ENCODE measurements around the gene MGLL.

Gene MGLL

DNA sequence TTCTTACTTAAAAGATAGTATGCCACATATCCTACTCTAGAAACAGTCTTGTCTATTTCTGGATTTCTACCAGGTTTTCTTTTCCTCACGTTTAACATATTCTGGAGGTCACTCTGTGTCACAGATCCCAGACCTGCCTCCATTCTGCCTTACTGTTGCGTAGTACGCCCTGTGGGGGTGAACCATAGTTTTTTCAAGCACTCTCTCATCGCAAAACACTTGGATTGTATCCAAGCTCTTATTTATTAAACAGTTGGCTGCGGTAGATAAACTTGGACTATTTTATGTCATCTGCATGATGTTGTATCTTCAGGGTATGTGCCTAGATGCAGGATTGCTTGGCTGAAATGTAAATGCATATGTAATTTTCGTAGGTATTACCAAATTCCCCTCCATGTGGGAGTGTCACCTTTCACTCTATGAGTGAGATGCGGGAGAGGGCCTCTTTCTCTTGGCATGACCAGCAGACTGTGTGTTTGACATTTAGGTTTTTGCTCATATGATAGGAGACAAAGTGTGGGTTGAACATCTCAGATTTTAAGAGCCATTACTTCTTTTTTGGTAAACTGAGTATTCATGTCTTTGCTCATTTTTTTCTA lies 93.8 kb downstream of the MGLL start:
- H3K27me3 Mint-ChIP-seq, result peaks cover 4% of the 10 kb centered on the region
- peaks cover 1% of the 10 kb centered on the region for H3K4me1 Mint-ChIP-seq
- H3K36me3 Mint-ChIP-seq (ENCODE audit: low read depth), result no peaks in the 10 kb centered on the region
- no peak for DNase-seq
- no peak overlapping the region for H3K4me3 Mint-ChIP-seq
- no peak overlapping the region for H3K27ac Mint-ChIP-seq
- ATAC-seq, result no peak
- no peaks in the 10 kb centered on the region for H3K9me3 Mint-ChIP-seq

- Mint-ChIP-seq H3K9me3 (no peaks in the 10 kb centered on the region), H3K36me3 (ENCODE audit: low read depth) (no peaks in the 10 kb centered on the region), H3K27me3 (no peaks in the 10 kb centered on the region), H3K27ac (no peak overlapping the region), H3K4me1 (no peaks in the 10 kb centered on the region), H3K4me3 (no peak overlapping the region)
- DNase-seq (no peak), ATAC-seq (no peak)
These were observed 95.4 kb downstream of the MGLL start for GRCh38 chr3:127726894-127727293.

- Mint-ChIP-seq H3K27ac (no peak overlapping the region), H3K27me3 (peaks cover 1% of the 10 kb centered on the region), H3K36me3 (ENCODE audit: low read depth) (no peaks in the 10 kb centered on the region), H3K4me1 (no peaks in the 10 kb centered on the region), H3K4me3 (no peak overlapping the region), H3K9me3 (no peaks in the 10 kb centered on the region)
- ATAC-seq (no peak), DNase-seq (no peak)
These were observed 99.2 kb downstream of the MGLL start for GRCh38 chr3:127723011-127723567.

GRCh38 chr3:127722091-127722784 lies 100.1 kb downstream of the MGLL start:
- Mint-ChIP-seq H3K4me1 (no peaks in the 10 kb centered on the region), H3K9me3 (no peaks in the 10 kb centered on the region), H3K4me3 (no peak overlapping the region), H3K27me3 (peaks cover 1% of the 10 kb centered on the region), H3K27ac (no peak overlapping the region), H3K36me3 (ENCODE audit: low read depth) (no peaks in the 10 kb centered on the region)
- ATAC-seq (no peak), DNase-seq (no peak)

GRCh38 chr3:127720985-127721935 lies 101.1 kb downstream of the MGLL start:
- Mint-ChIP-seq H3K36me3 (ENCODE audit: low read depth) (no peaks in the 10 kb centered on the region), H3K4me3 (no peak overlapping the region), H3K4me1 (no peaks in the 10 kb centered on the region), H3K27ac (no peak overlapping the region), H3K27me3 (peaks cover 1% of the 10 kb centered on the region), H3K9me3 (no peaks in the 10 kb centered on the region)
- DNase-seq, result no peak
- ATAC-seq, result no peak

GRCh38 chr3:127720161-127720823 lies 102.0 kb downstream of the MGLL start:
- Mint-ChIP-seq H3K4me3 (no peak overlapping the region), H3K4me1 (no peaks in the 10 kb centered on the region), H3K27ac (no peak overlapping the region), H3K36me3 (ENCODE audit: low read depth) (no peaks in the 10 kb centered on the region), H3K27me3 (peaks cover 1% of the 10 kb centered on the region), H3K9me3 (no peaks in the 10 kb centered on the region)
- ATAC-seq, result no peak
- no peak for DNase-seq

DNA sequence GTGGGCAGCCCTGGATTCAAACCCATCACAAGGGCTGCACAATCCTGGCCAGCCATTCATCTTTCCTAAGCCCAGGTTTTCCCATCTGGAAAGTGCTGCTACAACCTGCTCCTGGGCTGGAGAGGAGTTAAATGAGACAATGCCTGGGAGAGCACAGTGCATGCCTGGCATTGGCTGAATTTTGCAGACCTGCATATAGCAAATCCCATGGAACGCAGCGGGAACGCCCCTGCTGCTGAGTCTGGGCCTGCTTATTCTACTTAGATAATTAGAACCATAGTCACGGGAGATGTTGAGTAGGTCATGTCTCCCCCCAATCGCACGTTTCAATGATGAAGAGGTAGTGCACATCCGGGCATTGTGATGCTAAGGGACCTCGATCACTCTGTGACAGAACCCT lies 102.9 kb downstream of the MGLL start:
- Mint-ChIP-seq H3K4me1 (no peaks in the 10 kb centered on the region), H3K36me3 (ENCODE audit: low read depth) (no peaks in the 10 kb centered on the region), H3K9me3 (no peaks in the 10 kb centered on the region), H3K4me3 (no peak overlapping the region), H3K27me3 (peaks cover 1% of the 10 kb centered on the region), H3K27ac (no peak overlapping the region)
- no peak for DNase-seq
- no peak for ATAC-seq

DNA sequence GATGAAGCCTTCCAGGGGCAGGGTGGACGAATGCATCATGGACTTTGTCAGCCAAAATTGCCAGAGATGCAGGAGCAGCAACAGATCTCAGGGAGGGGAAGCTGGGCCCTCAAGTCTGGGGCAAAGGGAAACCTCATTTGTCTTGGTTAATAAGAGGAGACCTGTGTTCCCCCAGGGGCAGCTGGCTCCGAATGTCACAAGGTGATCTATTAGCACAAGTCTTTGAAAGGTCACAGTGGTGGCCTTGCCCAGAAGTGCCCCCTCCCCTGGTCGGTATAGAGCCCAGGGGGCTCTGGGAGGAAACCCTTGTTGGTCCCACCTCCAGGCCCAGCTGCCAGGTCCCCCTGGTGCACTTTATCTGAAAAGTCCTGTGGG lies 103.4 kb downstream of the MGLL start:
- no peak overlapping the region for H3K4me3 Mint-ChIP-seq
- no peaks in the 10 kb centered on the region for H3K9me3 Mint-ChIP-seq
- H3K4me1 Mint-ChIP-seq, result no peaks in the 10 kb centered on the region
- DNase-seq (no peak), ATAC-seq (no peak)
- no peak overlapping the region for H3K27ac Mint-ChIP-seq
- peaks cover 1% of the 10 kb centered on the region for H3K27me3 Mint-ChIP-seq
- H3K36me3 Mint-ChIP-seq (ENCODE audit: low read depth), result no peaks in the 10 kb centered on the region

DNA sequence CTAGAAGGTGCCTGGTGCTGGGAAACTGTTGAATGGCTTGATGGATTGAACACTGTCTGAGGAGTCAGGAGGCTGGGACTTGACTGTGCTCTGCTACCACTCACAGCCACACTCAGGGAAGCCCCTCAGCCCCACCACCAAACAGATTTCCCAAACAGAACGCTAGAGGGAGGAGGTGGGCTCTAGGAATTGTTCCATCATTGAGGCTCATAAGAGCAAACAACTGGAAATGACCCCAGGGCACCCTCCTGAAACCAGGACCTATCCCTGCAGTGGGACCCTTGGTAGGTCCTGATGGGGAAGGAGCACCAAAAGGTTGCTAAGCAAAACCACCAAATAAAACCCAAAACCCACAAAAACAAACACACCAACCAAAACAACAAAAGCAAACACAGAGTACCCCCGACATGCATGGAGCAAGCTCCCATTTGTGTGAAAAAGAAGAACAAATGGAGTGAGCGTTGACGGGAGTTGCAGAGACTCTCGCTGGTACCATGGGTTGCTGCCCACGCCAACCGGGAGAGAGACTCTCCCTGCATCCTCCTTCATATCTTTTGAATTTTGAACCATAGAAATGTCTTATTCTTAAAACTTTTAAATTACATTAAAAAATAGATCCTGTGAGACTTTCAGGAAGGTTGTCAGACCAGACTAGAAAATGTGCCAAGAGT lies 103.9 kb downstream of the MGLL start:
- ATAC-seq (no peak), DNase-seq (no peak)
- Mint-ChIP-seq H3K27ac (no peak overlapping the region), H3K9me3 (no peaks in the 10 kb centered on the region), H3K27me3 (peaks cover 1% of the 10 kb centered on the region), H3K36me3 (ENCODE audit: low read depth) (no peaks in the 10 kb centered on the region), H3K4me3 (no peak overlapping the region), H3K4me1 (no peaks in the 10 kb centered on the region)

DNA sequence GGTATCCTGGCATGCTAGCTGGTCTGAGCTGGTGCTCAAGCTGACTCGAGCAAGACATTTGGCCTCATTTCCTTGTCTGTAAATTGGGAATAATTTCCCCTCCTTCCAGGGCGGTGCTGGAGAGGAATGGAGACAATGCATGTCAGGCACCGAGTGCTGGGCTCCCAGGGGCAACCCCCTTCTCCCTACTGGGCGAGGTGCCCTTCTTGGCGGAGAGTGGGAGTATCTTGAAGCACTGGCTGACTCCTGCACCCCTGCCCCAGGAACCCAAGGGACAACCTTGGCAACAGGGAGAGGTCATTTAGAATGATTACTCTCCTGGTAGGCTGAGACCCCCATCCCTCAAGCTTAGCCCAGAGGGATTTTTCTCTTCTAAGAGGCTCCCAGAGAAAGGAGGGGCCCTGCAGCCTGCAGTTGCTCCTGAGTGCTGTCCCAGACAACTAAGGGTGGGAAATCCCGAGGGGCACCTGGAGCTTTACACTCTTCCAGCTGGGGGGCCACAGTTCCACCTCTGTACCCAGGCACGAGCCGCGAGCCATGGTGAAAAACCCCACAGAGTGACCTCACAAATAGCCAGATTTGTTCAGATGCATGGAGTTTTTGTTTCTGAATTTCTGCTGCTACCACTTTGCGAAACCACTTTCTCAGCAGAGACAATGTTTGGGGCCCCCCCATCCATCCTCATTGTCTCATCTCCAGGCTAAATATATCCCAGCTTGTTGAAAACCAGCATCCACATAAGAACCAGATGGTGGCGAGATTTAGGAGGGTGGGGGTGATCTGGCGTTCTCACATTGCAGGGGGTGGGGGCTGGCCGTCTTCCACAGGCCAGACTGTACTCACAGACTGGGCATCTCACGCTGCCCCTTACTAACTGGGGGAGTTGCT lies 104.7 kb downstream of the MGLL start:
- Mint-ChIP-seq H3K36me3 (ENCODE audit: low read depth) (no peaks in the 10 kb centered on the region), H3K4me1 (no peaks in the 10 kb centered on the region), H3K9me3 (no peaks in the 10 kb centered on the region), H3K27ac (no peak overlapping the region), H3K27me3 (peaks cover 1% of the 10 kb centered on the region), H3K4me3 (no peak overlapping the region)
- no peak for ATAC-seq
- DNase-seq, result no peak

- Mint-ChIP-seq H3K36me3 (ENCODE audit: low read depth) (no peaks in the 10 kb centered on the region), H3K4me1 (no peaks in the 10 kb centered on the region), H3K4me3 (no peak overlapping the region), H3K9me3 (no peaks in the 10 kb centered on the region), H3K27ac (no peak overlapping the region), H3K27me3 (peaks cover 1% of the 10 kb centered on the region)
- ATAC-seq (no peak), DNase-seq (no peak)
These were observed 105.9 kb downstream of the MGLL start for GRCh38 chr3:127716384-127716783.

DNA sequence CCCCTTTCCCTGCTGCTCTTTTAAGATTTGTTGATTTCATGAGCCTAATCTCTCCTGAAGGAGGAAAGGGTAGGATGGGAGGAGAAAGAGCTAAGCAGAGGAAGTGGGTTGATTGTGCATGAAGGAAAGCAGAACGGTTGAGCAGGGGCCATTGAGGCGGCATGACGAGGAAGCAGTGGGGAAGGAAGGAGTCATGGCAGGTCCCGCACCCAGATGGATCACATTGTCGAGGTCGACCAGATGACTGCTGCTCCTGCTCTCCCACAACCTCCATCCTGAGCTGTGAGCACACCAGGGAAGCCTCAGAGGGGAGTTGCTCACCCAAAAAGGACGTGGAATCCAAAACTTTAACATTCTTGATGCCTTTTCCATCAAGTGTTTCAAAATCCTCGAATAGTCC lies 106.8 kb downstream of the MGLL start:
- no peak for ATAC-seq
- no peaks in the 10 kb centered on the region for H3K36me3 Mint-ChIP-seq (ENCODE audit: low read depth)
- no peak for DNase-seq
- no peak overlapping the region for H3K27ac Mint-ChIP-seq
- H3K4me3 Mint-ChIP-seq, result no peak overlapping the region
- no peaks in the 10 kb centered on the region for H3K4me1 Mint-ChIP-seq
- H3K27me3 Mint-ChIP-seq, result peaks cover 1% of the 10 kb centered on the region
- no peaks in the 10 kb centered on the region for H3K9me3 Mint-ChIP-seq

DNA sequence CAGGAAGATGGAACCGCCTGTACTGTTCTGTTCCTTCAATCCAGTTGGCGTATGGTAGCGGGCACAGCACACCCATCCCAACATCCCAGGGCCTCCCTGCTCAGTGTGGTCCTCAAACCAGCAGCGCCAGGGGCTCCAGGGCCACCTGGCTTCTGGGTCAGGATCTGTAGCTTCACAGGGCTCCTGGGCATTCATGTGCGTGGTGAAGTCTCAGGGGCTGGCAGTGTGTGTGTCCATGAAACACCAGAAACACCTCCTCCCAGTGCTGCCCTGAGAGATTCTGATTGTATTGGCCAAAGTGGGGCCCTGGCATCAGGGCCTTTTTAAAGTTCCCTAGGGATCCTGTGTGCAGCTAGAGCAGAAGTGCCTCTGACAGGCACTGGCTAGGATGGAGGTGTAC lies 107.4 kb downstream of the MGLL start:
- H3K36me3 Mint-ChIP-seq (ENCODE audit: low read depth), result no peaks in the 10 kb centered on the region
- H3K27ac Mint-ChIP-seq, result no peak overlapping the region
- H3K4me3 Mint-ChIP-seq, result no peak overlapping the region
- H3K27me3 Mint-ChIP-seq, result peaks cover 1% of the 10 kb centered on the region
- no peak for ATAC-seq
- H3K9me3 Mint-ChIP-seq, result no peaks in the 10 kb centered on the region
- H3K4me1 Mint-ChIP-seq, result no peaks in the 10 kb centered on the region
- no peak for DNase-seq

Measured in activated naive CD8-positive, alpha-beta T cell treated with anti-CD3 and anti-CD28 coated beads, Interleukin-2, amount 50 U/mL, for 24 hours (primary cell).